Activated T-helper 17 cell treated with anti-CD3 and anti-CD28 coated beads, Interleukin-2, amount 50 U/mL, for 72 hours (primary cell): ENCODE results near the gene KLK12. TPM values are rescaled to one million over a fixed set of nuclear protein-coding genes. Genes with fewer than 3 reads are reported as not detected.

Experiments used
- ATAC-seq: fragments of 150-1000 bp; cut with Tn5 transposase; replicated peaks from 2 replicates; pipeline ENCODE4 v1.10.0; 2021; ENCODE audit warnings: mild to moderate bottlenecking, moderate library complexity
- H3K27ac Mint-ChIP-seq: one replicate; pipeline ENCODE4 v1.8.0; 2022; ENCODE audit warnings: mixed read lengths
- H3K27me3 Mint-ChIP-seq: one replicate; pipeline ENCODE4 v1.8.0; 2022; ENCODE audit warnings: mixed read lengths
- H3K36me3 Mint-ChIP-seq: one replicate; pipeline ENCODE4 v1.8.0; 2022; ENCODE audit warnings: low read depth, mild to moderate bottlenecking, mixed read lengths
- H3K4me1 Mint-ChIP-seq: one replicate; pipeline ENCODE4 v1.8.0; 2022; ENCODE audit warnings: mixed read lengths
- H3K4me3 Mint-ChIP-seq: one replicate; pipeline ENCODE4 v1.8.0; 2022; ENCODE audit warnings: mild to moderate bottlenecking, mixed read lengths
- H3K9me3 Mint-ChIP-seq: one replicate; pipeline ENCODE4 v1.8.0; 2022; ENCODE audit warnings: mixed read lengths
- total RNA-seq, 2 donors: library from RNA; stranded (reverse); gene quantifications; one replicate each; pipeline ENCODE4 v1.2.3, GENCODE V29; 2022

KLK12 gene
- total RNA-seq, 2 donors from 2014 or later: not detected

- Mint-ChIP-seq H3K36me3 (no peaks in the 10 kb centered on the region), H3K9me3 (no peaks in the 10 kb centered on the region), H3K27ac (no peak overlapping the region), H3K4me3 (no peak overlapping the region), H3K27me3 (peaks cover 45% of the 10 kb centered on the region), H3K4me1 (no peaks in the 10 kb centered on the region)
- no peak for ATAC-seq
Observed at GRCh38 chr19:51065221-51065960, 30.6 kb upstream of the KLK12 start.

- no peak within 1 kb of the TSS for H3K27ac Mint-ChIP-seq
- no peaks in the 10 kb centered on the region for H3K4me1 Mint-ChIP-seq
- no peak within 1 kb of the TSS for H3K4me3 Mint-ChIP-seq
- no peaks in the 10 kb centered on the region for H3K9me3 Mint-ChIP-seq
- ATAC-seq: no peak
- peaks cover 50% of the 10 kb centered on the region for H3K27me3 Mint-ChIP-seq
- no peaks in the 10 kb centered on the region for H3K36me3 Mint-ChIP-seq
Observed at GRCh38 chr19:51064534-51065220, 29.9 kb upstream of the KLK12 start, which contains the start of gene KLK13. TSS of gene KLK13 (minus strand) at chr19:51065092. CDS start at chr19:51065067, 25 bp downstream.

DNA sequence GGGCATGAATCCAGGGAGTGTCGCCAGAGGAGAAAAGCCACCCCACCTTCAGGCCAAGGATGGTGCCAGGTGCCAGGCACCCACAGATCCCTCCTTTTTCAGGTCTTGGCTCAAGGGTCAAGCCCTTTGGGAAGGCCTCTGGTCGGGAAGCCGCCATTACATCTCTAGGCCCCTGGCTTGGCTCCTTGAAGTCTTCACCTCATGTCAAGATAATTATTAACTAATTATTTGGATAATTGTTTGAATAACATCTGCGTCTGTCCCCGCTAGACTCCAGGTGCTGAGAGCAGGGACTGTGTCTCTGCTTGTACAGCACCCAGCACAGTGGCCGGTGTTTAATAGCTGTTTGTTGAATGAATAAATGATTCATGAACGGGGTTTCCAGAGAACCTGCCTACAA is 28.9 kb upstream of the KLK12 start:
- no peaks in the 10 kb centered on the region for H3K36me3 Mint-ChIP-seq
- H3K4me3 Mint-ChIP-seq: no peak overlapping the region
- no peaks in the 10 kb centered on the region for H3K4me1 Mint-ChIP-seq
- H3K27ac Mint-ChIP-seq: no peak overlapping the region
- peaks cover 53% of the 10 kb centered on the region for H3K27me3 Mint-ChIP-seq
- ATAC-seq: no peak
- H3K9me3 Mint-ChIP-seq: no peaks in the 10 kb centered on the region

DNA sequence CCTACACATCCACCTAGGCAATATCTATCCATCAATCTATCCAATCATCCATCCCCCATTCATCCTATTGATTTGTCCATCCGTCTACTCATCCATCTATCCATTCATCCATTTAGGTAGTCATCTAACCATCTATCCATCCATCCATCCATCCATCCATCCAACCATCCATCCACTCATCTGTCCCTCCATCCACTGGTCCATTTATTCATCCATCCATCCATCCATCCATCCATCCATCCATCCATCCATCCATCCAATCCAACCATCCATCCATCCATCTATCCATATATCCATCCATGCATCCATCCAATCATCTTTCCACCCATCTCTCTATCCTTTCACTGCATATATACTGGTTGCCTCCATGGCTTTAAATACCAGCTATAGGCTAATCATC is 26.2 kb upstream of the KLK12 start:
- Mint-ChIP-seq H3K9me3 (no peaks in the 10 kb centered on the region), H3K4me1 (no peaks in the 10 kb centered on the region), H3K27me3 (peaks cover 51% of the 10 kb centered on the region), H3K36me3 (no peaks in the 10 kb centered on the region), H3K4me3 (no peak overlapping the region), H3K27ac (no peak overlapping the region)
- no peak for ATAC-seq

GRCh38 chr19:51060336-51060735 is 25.5 kb upstream of the KLK12 start:
- H3K4me1 Mint-ChIP-seq: no peaks in the 10 kb centered on the region
- no peaks in the 10 kb centered on the region for H3K9me3 Mint-ChIP-seq
- H3K27ac Mint-ChIP-seq: no peak overlapping the region
- no peaks in the 10 kb centered on the region for H3K36me3 Mint-ChIP-seq
- ATAC-seq: no peak
- H3K27me3 Mint-ChIP-seq: peaks cover 52% of the 10 kb centered on the region
- no peak overlapping the region for H3K4me3 Mint-ChIP-seq

- Mint-ChIP-seq H3K9me3 (no peaks in the 10 kb centered on the region), H3K4me1 (no peaks in the 10 kb centered on the region), H3K27me3 (peaks cover 52% of the 10 kb centered on the region), H3K27ac (no peak overlapping the region), H3K4me3 (no peak overlapping the region), H3K36me3 (no peaks in the 10 kb centered on the region)
- ATAC-seq: no peak
Observed at GRCh38 chr19:51059715-51060114, 24.9 kb upstream of the KLK12 start.

GRCh38 chr19:51055866-51056265 is 21.1 kb upstream of the KLK12 start:
- no peaks in the 10 kb centered on the region for H3K4me1 Mint-ChIP-seq
- no peaks in the 10 kb centered on the region for H3K36me3 Mint-ChIP-seq
- H3K27me3 Mint-ChIP-seq: peaks cover 46% of the 10 kb centered on the region
- no peaks in the 10 kb centered on the region for H3K9me3 Mint-ChIP-seq
- ATAC-seq: no peak
- no peak overlapping the region for H3K27ac Mint-ChIP-seq
- H3K4me3 Mint-ChIP-seq: no peak overlapping the region

GRCh38 chr19:51047031-51047335 is 12.2 kb upstream of the KLK12 start:
- Mint-ChIP-seq H3K9me3 (no peaks in the 10 kb centered on the region), H3K27ac (no peak overlapping the region), H3K4me1 (no peaks in the 10 kb centered on the region), H3K4me3 (no peak overlapping the region), H3K36me3 (no peaks in the 10 kb centered on the region), H3K27me3 (peaks cover 9% of the 10 kb centered on the region)
- no peak for ATAC-seq

DNA sequence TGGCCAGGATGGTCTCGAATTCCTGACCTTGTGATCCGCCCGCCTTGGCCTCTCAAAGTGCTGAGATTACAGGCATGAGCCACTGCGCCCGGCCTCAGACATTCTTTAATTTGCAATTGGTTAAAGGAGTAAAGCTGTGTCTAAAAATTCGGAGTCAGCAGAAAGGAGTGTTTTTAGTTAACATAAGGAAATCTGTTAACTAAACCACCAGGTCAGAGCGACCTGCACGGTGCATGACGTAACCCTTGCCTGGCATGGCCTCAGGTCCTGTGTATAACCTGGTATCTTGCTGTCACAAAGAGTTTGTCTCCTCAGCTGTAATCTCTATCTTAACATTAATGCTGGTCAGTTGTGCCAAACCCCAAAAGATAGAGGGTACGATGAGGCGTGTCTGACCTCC is 9.5 kb upstream of the KLK12 start:
- Mint-ChIP-seq H3K27me3 (peaks cover 9% of the 10 kb centered on the region), H3K9me3 (no peaks in the 10 kb centered on the region)

GRCh38 chr19:51043497-51043896 is 8.7 kb upstream of the KLK12 start:
- Mint-ChIP-seq H3K4me3 (no peak overlapping the region), H3K4me1 (no peaks in the 10 kb centered on the region), H3K9me3 (no peaks in the 10 kb centered on the region), H3K27me3 (peaks cover 9% of the 10 kb centered on the region), H3K27ac (no peak overlapping the region), H3K36me3 (no peaks in the 10 kb centered on the region)
- no peak for ATAC-seq

More for the DNA sequence above, 9.5 kb upstream of the KLK12 start:
- Mint-ChIP-seq H3K36me3 (no peaks in the 10 kb centered on the region), H3K4me1 (no peaks in the 10 kb centered on the region), H3K27ac (no peak overlapping the region), H3K4me3 (no peak overlapping the region)
- ATAC-seq: no peak

DNA sequence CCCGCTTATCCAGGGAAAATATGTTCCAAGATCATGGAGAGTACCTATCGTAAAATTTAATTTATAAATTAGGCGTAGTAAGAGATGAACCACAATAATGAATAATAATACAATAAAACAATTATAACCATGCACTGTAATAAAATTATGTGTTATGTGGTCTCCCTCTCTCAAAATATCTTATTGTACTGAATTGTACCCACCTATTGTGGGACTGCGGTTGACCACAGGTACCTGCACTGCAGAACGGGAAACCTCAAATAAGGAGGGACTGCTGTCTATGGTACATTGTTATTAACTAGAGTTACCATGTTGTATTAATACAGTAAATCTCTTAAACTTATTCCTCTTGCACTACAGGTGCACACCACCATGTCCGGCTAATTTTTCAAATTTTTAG is 5.3 kb upstream of the KLK12 start:
- ATAC-seq: no peak
- no peak overlapping the region for H3K4me3 Mint-ChIP-seq
- no peak overlapping the region for H3K27ac Mint-ChIP-seq
- no peaks in the 10 kb centered on the region for H3K36me3 Mint-ChIP-seq
- no peaks in the 10 kb centered on the region for H3K27me3 Mint-ChIP-seq
- no peaks in the 10 kb centered on the region for H3K9me3 Mint-ChIP-seq
- H3K4me1 Mint-ChIP-seq: no peaks in the 10 kb centered on the region

DNA sequence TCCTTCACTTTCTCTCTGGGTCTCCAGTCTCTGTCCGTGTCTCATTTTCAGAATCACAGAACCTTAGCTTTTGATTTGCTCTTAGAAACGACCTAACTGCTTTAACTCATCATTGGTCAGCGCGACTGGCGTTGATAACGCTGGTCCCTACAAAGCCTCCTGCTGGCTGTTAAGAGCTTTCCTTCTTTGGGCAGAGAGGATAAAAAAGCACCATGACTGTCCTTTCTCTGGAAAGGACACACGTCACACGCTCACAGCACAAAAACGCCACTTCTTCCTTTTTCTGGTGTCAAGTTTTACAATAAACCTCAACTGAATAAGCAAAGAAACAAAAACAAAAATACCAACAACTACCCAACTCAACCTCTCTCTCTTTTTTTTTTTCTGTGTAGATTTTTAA is 1.7 kb upstream of the KLK12 start:
- H3K27ac Mint-ChIP-seq: no peak overlapping the region
- H3K27me3 Mint-ChIP-seq: peaks cover 11% of the 10 kb centered on the region
- no peak overlapping the region for H3K4me3 Mint-ChIP-seq
- H3K4me1 Mint-ChIP-seq: no peaks in the 10 kb centered on the region
- H3K9me3 Mint-ChIP-seq: no peaks in the 10 kb centered on the region
- no peaks in the 10 kb centered on the region for H3K36me3 Mint-ChIP-seq
- no peak for ATAC-seq

- Mint-ChIP-seq H3K9me3 (no peaks in the 10 kb centered on the region), H3K27ac (no peak overlapping the region), H3K27me3 (peaks cover 30% of the 10 kb centered on the region), H3K36me3 (no peaks in the 10 kb centered on the region), H3K4me3 (no peak overlapping the region), H3K4me1 (no peaks in the 10 kb centered on the region)
- ATAC-seq: no peak
Observed at GRCh38 chr19:51031880-51032225, 2.9 kb downstream of the KLK12 start.

GRCh38 chr19:51031220-51031879 is 3.5 kb downstream of the KLK12 start:
- no peak for ATAC-seq
- Mint-ChIP-seq H3K4me1 (no peaks in the 10 kb centered on the region), H3K36me3 (no peaks in the 10 kb centered on the region), H3K9me3 (no peaks in the 10 kb centered on the region), H3K4me3 (no peak overlapping the region), H3K27ac (no peak overlapping the region), H3K27me3 (peaks cover 34% of the 10 kb centered on the region)

DNA sequence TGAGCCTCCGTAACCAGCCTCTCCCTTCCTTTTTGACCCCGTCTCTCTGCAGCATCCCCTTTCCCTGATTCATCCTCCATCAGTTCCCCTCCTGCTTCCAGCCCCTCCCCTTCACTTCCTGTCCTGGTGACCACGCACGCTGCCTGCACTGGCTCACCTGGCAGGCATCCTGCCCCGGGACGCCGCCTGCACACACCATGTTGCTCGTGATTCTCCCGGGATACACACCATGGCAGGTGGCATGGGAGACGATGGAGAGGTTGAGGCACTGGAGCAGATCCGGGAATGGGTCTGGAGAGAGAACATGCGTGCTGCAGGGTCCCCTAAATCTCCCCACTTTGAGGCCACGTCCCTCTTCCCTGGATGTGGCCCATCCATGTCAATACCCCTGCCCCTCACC is 4.2 kb downstream of the KLK12 start:
- no peak for ATAC-seq
- Mint-ChIP-seq H3K4me3 (no peak overlapping the region), H3K4me1 (no peaks in the 10 kb centered on the region), H3K36me3 (no peaks in the 10 kb centered on the region), H3K27me3 (peaks cover 34% of the 10 kb centered on the region), H3K27ac (no peak overlapping the region), H3K9me3 (no peaks in the 10 kb centered on the region)
